GM18526 (cell line): ENCODE measurements around the gene KIDINS220.

Experiments
- POLR2A ChIP-seq: IDR thresholded peaks from 3 replicates; pipeline ENCODE4 v1.6.1; 2011; ENCODE audit not compliant: insufficient read length; ENCODE audit errors: extremely low read depth

KIDINS220 gene

GRCh38 chr2:8836971-8837794 lies at the start of gene KIDINS220:
TSS of gene KIDINS220 (minus strand) at chr2:8837613. CDS start at chr2:8827093, 10,520 bp downstream.
- TF ChIP-seq POLR2A, result peak; percentile 88

GRCh38 chr2:8886876-8887275 lies 49.5 kb upstream of the KIDINS220 start:
- TF ChIP-seq POLR2A, result no peak

GRCh38 chr2:8886202-8886518 lies 48.7 kb upstream of the KIDINS220 start:
- TF ChIP-seq POLR2A, result no peak

GRCh38 chr2:8885449-8886201 lies 48.2 kb upstream of the KIDINS220 start:
- TF ChIP-seq POLR2A, result no peak

GRCh38 chr2:8884812-8885211 lies 47.4 kb upstream of the KIDINS220 start:
- TF ChIP-seq POLR2A, result no peak

- TF ChIP-seq POLR2A, result no peak
Observed at GRCh38 chr2:8882094-8882493, 44.7 kb upstream of the KIDINS220 start.

- no peak for TF ChIP-seq POLR2A
Observed at GRCh38 chr2:8877894-8878293, 40.5 kb upstream of the KIDINS220 start.

GRCh38 chr2:8877332-8877731 lies 39.9 kb upstream of the KIDINS220 start:
- no peak for TF ChIP-seq POLR2A

- TF ChIP-seq POLR2A, result no peak
Observed at GRCh38 chr2:8876628-8877027, 39.2 kb upstream of the KIDINS220 start.

- no peak for TF ChIP-seq POLR2A
Observed at GRCh38 chr2:8872821-8873432, 35.5 kb upstream of the KIDINS220 start.

- no peak for TF ChIP-seq POLR2A
Observed at GRCh38 chr2:8870441-8870840, 33.0 kb upstream of the KIDINS220 start.

GRCh38 chr2:8867363-8867762 lies 29.9 kb upstream of the KIDINS220 start:
- TF ChIP-seq POLR2A, result no peak

- TF ChIP-seq POLR2A, result no peak
Observed at GRCh38 chr2:8863331-8863953, 26.0 kb upstream of the KIDINS220 start.

GRCh38 chr2:8862230-8862629 lies 24.8 kb upstream of the KIDINS220 start:
- TF ChIP-seq POLR2A, result no peak

GRCh38 chr2:8861797-8862196 lies 24.4 kb upstream of the KIDINS220 start:
- no peak for TF ChIP-seq POLR2A
